H9 (cell line): Measurements from ENCODE around the gene MLLT6. TPM values are rescaled to one million over a fixed set of nuclear protein-coding genes. Genes with fewer than 3 reads are reported as not detected.
A peak's percentile ranks its signal among the peaks of the same experiment; 100 is the strongest.

Source experiments
- DNase-seq: peaks from one replicate; pipeline ENCODE4 v3.0.0-alpha.2; 2017
- H2AFZ ChIP-seq: one replicate; pipeline ENCODE4 v1.6.1; 2013; ENCODE audit warnings: mild to moderate bottlenecking, low read length, control low read depth, moderate library complexity
- H2AK5ac ChIP-seq: 2 replicates; pipeline ENCODE4 v1.6.1; 2013; ENCODE audit warnings: low read length, control low read depth, mixed read lengths; ENCODE audit not compliant: insufficient read length
- H2BK120ac ChIP-seq: one replicate; pipeline ENCODE4 v1.6.1; 2013; ENCODE audit warnings: low read depth, mild to moderate bottlenecking, low read length, control low read depth, inconsistent platforms; ENCODE audit not compliant: poor library complexity, severe bottlenecking
- H2BK12ac ChIP-seq: 2 replicates; pipeline ENCODE4 v1.6.1; 2013; ENCODE audit warnings: low read length, control low read depth, mixed read lengths, low read depth; ENCODE audit not compliant: insufficient read length
- H2BK15ac ChIP-seq: 2 replicates; pipeline ENCODE4 v1.6.1; 2013; ENCODE audit warnings: low read depth, low read length, control low read depth
- H2BK20ac ChIP-seq: one replicate; pipeline ENCODE4 v1.6.1; 2013; ENCODE audit warnings: low read depth, mild to moderate bottlenecking, low read length, control low read depth, inconsistent platforms; ENCODE audit not compliant: poor library complexity, severe bottlenecking
- H2BK5ac ChIP-seq: 2 replicates; pipeline ENCODE4 v1.6.1; 2013; ENCODE audit warnings: low read length, control low read depth, mixed read lengths; ENCODE audit not compliant: insufficient read length
- H3K14ac ChIP-seq: 2 replicates; pipeline ENCODE4 v1.6.1; 2013; ENCODE audit warnings: low read length, control low read depth; ENCODE audit not compliant: insufficient read depth
- H3K18ac ChIP-seq: 2 replicates; pipeline ENCODE4 v1.6.1; 2013; ENCODE audit warnings: low read depth, mild to moderate bottlenecking, mixed read lengths, low read length, control low read depth; ENCODE audit not compliant: insufficient read length
- H3K23ac ChIP-seq: 2 replicates; pipeline ENCODE4 v1.6.1; 2013; ENCODE audit warnings: low read length, control low read depth, mixed read lengths, low read depth; ENCODE audit not compliant: insufficient read length
- H3K23me2 ChIP-seq: 2 replicates; pipeline ENCODE4 v1.6.1; 2013; ENCODE audit warnings: low read depth, mild to moderate bottlenecking, mixed read lengths, low read length, control low read depth; ENCODE audit not compliant: insufficient read length, poor library complexity, severe bottlenecking
- H3K27ac ChIP-seq: 2 replicates; pipeline ENCODE4 v1.5.1; 2013; ENCODE audit warnings: low read length, control low read depth, mixed read lengths, low read depth; ENCODE audit not compliant: insufficient read length
- H3K27me3 ChIP-seq: 2 replicates; pipeline ENCODE4 v1.6.1; 2013; ENCODE audit warnings: low read length, control low read depth, inconsistent platforms; ENCODE audit not compliant: insufficient read depth
- H3K4ac ChIP-seq: 2 replicates; pipeline ENCODE4 v1.6.1; 2013; ENCODE audit warnings: low read depth, mild to moderate bottlenecking, control low read depth, inconsistent platforms, low read length, moderate library complexity
- H3K4me1 ChIP-seq: 2 replicates; pipeline ENCODE4 v1.6.1; 2013; ENCODE audit warnings: low read length, control low read depth, inconsistent platforms; ENCODE audit not compliant: insufficient read depth
- H3K4me2 ChIP-seq: 2 replicates; pipeline ENCODE4 v1.6.1; 2013; ENCODE audit warnings: low read length, control low read depth, mixed read lengths; ENCODE audit not compliant: insufficient read length, insufficient read depth
- H3K56ac ChIP-seq: 2 replicates; pipeline ENCODE4 v1.6.1; 2013; ENCODE audit warnings: low read depth, mild to moderate bottlenecking, mixed read lengths, low read length, control low read depth; ENCODE audit not compliant: insufficient read length
- H3K79me1 ChIP-seq: 2 replicates; pipeline ENCODE4 v1.6.1; 2013; ENCODE audit warnings: low read depth, mild to moderate bottlenecking, moderate library complexity, low read length, control low read depth, inconsistent platforms; ENCODE audit not compliant: insufficient read depth, poor library complexity, severe bottlenecking
- H3K79me2 ChIP-seq: 2 replicates; pipeline ENCODE4 v1.6.1; 2013; ENCODE audit warnings: low read length, control low read depth, inconsistent platforms; ENCODE audit not compliant: insufficient read depth
- H3K9ac ChIP-seq: 2 replicates; pipeline ENCODE4 v1.6.1; 2013; ENCODE audit warnings: low read length, control low read depth, mixed read lengths; ENCODE audit not compliant: insufficient read length; ENCODE audit errors: extremely low read depth
- H3K9me3 ChIP-seq: one replicate; pipeline ENCODE4 v1.6.1; 2013; ENCODE audit warnings: low read depth, low read length, inconsistent platforms; ENCODE audit not compliant: control insufficient read depth
- H3T11ph ChIP-seq: one replicate; pipeline ENCODE4 v1.6.1; 2013; ENCODE audit warnings: mild to moderate bottlenecking, low read length, control low read depth, inconsistent platforms
- H4K20me1 ChIP-seq: one replicate; pipeline ENCODE4 v1.6.1; 2013; ENCODE audit not compliant: control insufficient read depth, insufficient read length, insufficient read depth
- H4K5ac ChIP-seq: 2 replicates; pipeline ENCODE4 v1.6.1; 2013; ENCODE audit warnings: low read depth, mild to moderate bottlenecking, mixed read lengths, low read length, control low read depth; ENCODE audit not compliant: insufficient read length
- H4K8ac ChIP-seq: replicated peaks from 2 replicates; pipeline ENCODE4 v1.6.1; 2013; ENCODE audit warnings: low read length, control low read depth, mixed read lengths, low read depth; ENCODE audit not compliant: insufficient read length
- H4K91ac ChIP-seq: 2 replicates; pipeline ENCODE4 v1.6.1; 2013; ENCODE audit warnings: low read depth, mild to moderate bottlenecking, moderate library complexity, mixed read lengths, low read length, control low read depth; ENCODE audit not compliant: insufficient read length
- H3K27ac Mint-ChIP-seq, 3 experiments: 2 replicates in 2 of 3; 3 replicates in 1 of 3; pipeline ENCODE4 v1.8.0; 2020 to 2021; ENCODE audit warnings: mixed read lengths in 3 of 3, mild to moderate bottlenecking in 1 of 3, moderate library complexity in 1 of 3
- H3K27me3 Mint-ChIP-seq: 2 replicates; pipeline ENCODE4 v1.8.0; 2021; ENCODE audit warnings: low read depth, mild to moderate bottlenecking, moderate library complexity, mixed read lengths
- H3K36me3 Mint-ChIP-seq, 3 experiments: 2 replicates in 2 of 3; 3 replicates in 1 of 3; pipeline ENCODE4 v1.8.0; 2020 to 2021; ENCODE audit warnings: low read depth in 3 of 3, mixed read lengths in 3 of 3; ENCODE audit not compliant: insufficient read depth in 1 of 3
- H3K4me1 Mint-ChIP-seq, 2 experiments: 2 replicates each; pipeline ENCODE4 v1.8.0; 2020; ENCODE audit warnings: mixed read lengths in 2 of 2
- H3K4me3 Mint-ChIP-seq, 2 experiments: 2 replicates in 1 of 2; 3 replicates in 1 of 2; pipeline ENCODE4 v1.8.0; 2020 to 2021; ENCODE audit warnings: mild to moderate bottlenecking in 2 of 2, mixed read lengths in 2 of 2, moderate library complexity in 1 of 2
- H3K9me3 Mint-ChIP-seq, 2 experiments: 2 replicates in 1 of 2; 3 replicates in 1 of 2; pipeline ENCODE4 v1.8.0; 2020; ENCODE audit warnings: mild to moderate bottlenecking in 2 of 2, mixed read lengths in 2 of 2, moderate library complexity in 1 of 2
- WGBS: extraction: QIAGEN DNeasy Blood & Tissue Kit; methylation state at CpG from one replicate; pipeline ENCODE4 v1.1.7; 2013; ENCODE audit warnings: missing lambda C conversion rate, low lambda C conversion rate, mixed read lengths; ENCODE audit not compliant: insufficient read length; ENCODE audit errors: extremely low coverage; 5-methylcytosine and 5-hydroxymethylcytosine counted together
- total RNA-seq: library from RNA; stranded (reverse); gene quantifications from 2 replicates; pipeline ENCODE4 v1.2.1, GENCODE V29; 2021
- TF ChIP-seq, protein P1 (sequence below): fragments of 200-600 bp; sonication (generic); conservative IDR thresholded peaks from 3 replicates; pipeline ENCODE4 v1.8.0; 2021; ENCODE audit warnings: antibody characterized with exemption, mild to moderate bottlenecking

MLLT6 gene
- total RNA-seq, 1 experiment from 2014 or later = 26.4 TPM

DNA sequence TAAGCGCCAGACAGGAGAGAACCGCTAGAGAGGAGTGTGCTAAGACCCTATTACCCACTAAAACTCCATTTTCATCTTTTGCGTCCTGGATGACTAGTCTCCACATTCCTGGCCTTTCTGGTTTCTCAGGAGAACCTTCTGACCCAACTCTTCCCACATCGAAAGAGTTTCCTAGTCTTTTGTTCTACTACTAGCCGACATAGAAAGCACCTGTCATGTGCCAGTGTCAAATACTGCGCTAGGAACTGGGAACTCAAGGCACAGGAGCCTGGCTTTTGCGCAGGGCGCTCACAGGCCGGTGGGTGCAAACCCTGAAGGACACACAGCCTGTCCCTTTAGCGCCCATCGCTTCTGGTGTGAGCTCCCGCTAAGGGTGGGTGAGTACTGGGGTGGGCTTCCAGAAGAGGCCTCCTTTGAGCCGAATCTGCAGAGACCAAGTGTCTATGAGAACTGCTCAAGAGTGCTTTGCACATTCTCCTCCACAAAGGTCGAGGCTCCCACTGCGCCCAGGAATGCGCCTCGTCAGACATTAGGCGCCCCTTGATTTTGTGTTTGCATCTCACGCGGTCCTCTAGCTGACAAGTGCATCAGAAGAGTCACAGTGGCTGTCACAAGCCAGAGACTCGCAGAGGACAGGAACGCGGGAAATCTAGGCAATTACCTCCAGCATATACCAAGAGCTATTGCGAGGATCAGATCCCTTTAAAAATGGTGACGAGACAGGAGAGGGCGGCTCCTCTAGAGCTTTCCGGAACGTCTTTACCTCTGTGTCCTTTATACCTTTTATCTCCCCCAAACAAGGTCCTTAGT, 45.4 kb downstream of the MLLT6 start:
- Histone ChIP-seq H3K56ac (no peak overlapping the region), H2AK5ac (no peak overlapping the region), H4K91ac (no peak overlapping the region), H3K4me2 (peak overlapping the region; percentile 98), H3K18ac (no peak overlapping the region), H2BK5ac (no peak overlapping the region), H4K20me1 (no peaks in the 10 kb centered on the region), H2BK12ac (no peak overlapping the region), H3K27me3 (no peaks in the 10 kb centered on the region), H3K14ac (no peak overlapping the region), H3K23me2 (peaks cover 37% of the 10 kb centered on the region), H3K27ac (no peak overlapping the region), H3K23ac (no peak overlapping the region), H2BK20ac (no peak overlapping the region), H4K5ac (no peak overlapping the region), H3K79me1 (no peaks in the 10 kb centered on the region), H2BK120ac (no peak overlapping the region), H3K9ac (peak overlapping the region; percentile 12), H2AFZ (no peak overlapping the region), H3T11ph (no peak overlapping the region), H2BK15ac (no peak overlapping the region), H3K79me2 (peaks cover 19% of the 10 kb centered on the region), H3K4ac (no peak overlapping the region), H3K4me1 (no peaks in the 10 kb centered on the region; the same call in 1 of the 2 replicates), H3K9me3 (no peaks in the 10 kb centered on the region), H4K8ac (no peak overlapping the region)
- no peak overlapping the region; a peak in 1 of 7 replicates for H3K27ac Mint-ChIP-seq
- TF ChIP-seq, protein P1, sequence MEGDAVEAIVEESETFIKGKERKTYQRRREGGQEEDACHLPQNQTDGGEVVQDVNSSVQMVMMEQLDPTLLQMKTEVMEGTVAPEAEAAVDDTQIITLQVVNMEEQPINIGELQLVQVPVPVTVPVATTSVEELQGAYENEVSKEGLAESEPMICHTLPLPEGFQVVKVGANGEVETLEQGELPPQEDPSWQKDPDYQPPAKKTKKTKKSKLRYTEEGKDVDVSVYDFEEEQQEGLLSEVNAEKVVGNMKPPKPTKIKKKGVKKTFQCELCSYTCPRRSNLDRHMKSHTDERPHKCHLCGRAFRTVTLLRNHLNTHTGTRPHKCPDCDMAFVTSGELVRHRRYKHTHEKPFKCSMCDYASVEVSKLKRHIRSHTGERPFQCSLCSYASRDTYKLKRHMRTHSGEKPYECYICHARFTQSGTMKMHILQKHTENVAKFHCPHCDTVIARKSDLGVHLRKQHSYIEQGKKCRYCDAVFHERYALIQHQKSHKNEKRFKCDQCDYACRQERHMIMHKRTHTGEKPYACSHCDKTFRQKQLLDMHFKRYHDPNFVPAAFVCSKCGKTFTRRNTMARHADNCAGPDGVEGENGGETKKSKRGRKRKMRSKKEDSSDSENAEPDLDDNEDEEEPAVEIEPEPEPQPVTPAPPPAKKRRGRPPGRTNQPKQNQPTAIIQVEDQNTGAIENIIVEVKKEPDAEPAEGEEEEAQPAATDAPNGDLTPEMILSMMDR = no peak
- WGBS = no CpG with 5 or more reads among the region's 28 CpGs
- peaks cover 0 to 3% of the 10 kb centered on the region in 2 experiments; a peak in 2 of 5 replicates for H3K9me3 Mint-ChIP-seq
- H3K4me1 Mint-ChIP-seq = peaks cover 33 to 35% of the 10 kb centered on the region in 2 experiments
- peaks cover 7 to 19% (median 14%) of the 10 kb centered on the region in 3 experiments for H3K36me3 Mint-ChIP-seq
- H3K27me3 Mint-ChIP-seq = peaks cover 11% of the 10 kb centered on the region
- peak overlapping the region; percentile 97 for H3K4me3 Mint-ChIP-seq
- DNase-seq = no peak
